Stomach (tissue), 4 donors: Measurements from ENCODE around the gene TSPAN11.
"Not testable (repeated sequence)": the region's sequence is repeated elsewhere in the genome, so short reads cannot be mapped to it uniquely, and the experiment has no call there.

Experiments used
- CTCF ChIP-seq, 7 experiments: fragments of 450-650 bp in 4 of 7; fragments of 200-600 bp in 3 of 7; sonication (generic) in 3 of 7; IDR thresholded peaks; one replicate each; pipeline ENCODE4 v1.5.1; 2016 to 2019; ENCODE audit warnings: antibody characterized with exemption in 7 of 7, control low read depth in 2 of 7, mild to moderate bottlenecking in 1 of 7
- POLR2A ChIP-seq, 4 donors: fragments of 450-650 bp; IDR thresholded peaks; one replicate each; pipeline ENCODE4 v1.6.1; 2016; ENCODE audit warnings: antibody characterized with exemption in 4 of 4, control low read depth in 2 of 4, mild to moderate bottlenecking in 1 of 4, moderate library complexity in 1 of 4

DNA sequence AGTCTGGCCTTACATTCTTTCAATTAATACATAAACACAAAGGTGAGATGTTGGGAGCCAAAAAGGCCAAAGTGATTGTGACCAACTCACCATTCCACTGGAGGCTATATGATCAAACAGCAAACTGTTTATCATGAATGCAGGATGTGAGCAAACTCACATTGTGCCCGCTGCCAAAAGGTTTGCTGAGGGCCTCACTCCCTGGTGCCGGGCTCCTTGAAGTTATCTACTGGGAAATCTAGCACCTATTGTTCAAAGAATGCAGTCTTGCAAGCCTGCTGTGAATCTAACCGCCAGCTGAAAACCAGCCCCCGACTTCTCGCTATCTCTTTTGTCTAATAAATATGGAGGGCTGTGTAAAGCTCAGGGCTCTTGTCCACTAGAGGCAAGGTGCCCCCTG is 100.5 kb downstream of the TSPAN11 start:
- TF ChIP-seq CTCF, POLR2A (IDR thresholded peaks at IDR 0.05): not testable (repeated sequence)
